OCI-LY7 (cell line): ENCODE data around the gene GIT2. TPM values are rescaled to one million over a fixed set of nuclear protein-coding genes. Genes with fewer than 3 reads are reported as not detected.

Source experiments
- BruUV-seq: library from RNA; stranded (reverse); fragments of 400-500 nt; replicated peaks from 2 replicates; lab custom pipeline; 2021; lab: Mats Ljungman, UMichigan
- CTCF ChIA-PET: fragments of 300-600 bp; sonication (Branson Sonifier 250); formaldehyde crosslinking; loops from one replicate; lab custom pipeline; 2022; ENCODE audit warnings: antibody characterized with exemption; ENCODE audit not compliant: unreplicated experiment; lab: Charles Lee
- POLR2A ChIA-PET: fragments of 300-600 bp; sonication (Branson Sonifier 250); formaldehyde crosslinking; loops from one replicate; lab custom pipeline; 2022; ENCODE audit warnings: antibody characterized with exemption; lab: Charles Lee
- DNase-seq: peaks from one replicate; pipeline ENCODE4 v3.0.0-alpha.2; 2015; ENCODE audit warnings: low spot score
- H2AFZ ChIP-seq: fragments of 200-600 bp; sonication (generic), shearing (Covaris generic); 2 replicates; pipeline ENCODE4 v1.6.1; 2014; ENCODE audit warnings: mild to moderate bottlenecking, antibody characterized with exemption, low read length, moderate library complexity
- H3K27ac ChIP-seq: fragments of 200-600 bp; sonication (generic); 2 replicates; pipeline ENCODE4 v1.5.1; 2014; ENCODE audit warnings: mixed run types, low read depth, mild to moderate bottlenecking, moderate library complexity, low read length, inconsistent platforms; ENCODE audit not compliant: poor library complexity, severe bottlenecking
- H3K36me3 ChIP-seq: fragments of 200-600 bp; sonication (generic); 2 replicates; pipeline ENCODE4 v1.6.1; 2014; ENCODE audit warnings: mild to moderate bottlenecking, antibody characterized with exemption, low read length, moderate library complexity, mixed read lengths; ENCODE audit not compliant: insufficient read depth
- H3K4me1 ChIP-seq: fragments of 200-600 bp; sonication (generic); 2 replicates; pipeline ENCODE4 v1.5.1; 2014; ENCODE audit warnings: mild to moderate bottlenecking, low read length; ENCODE audit not compliant: insufficient read depth, poor library complexity, severe bottlenecking
- H3K4me2 ChIP-seq: fragments of 200-600 bp; sonication (generic); 2 replicates; pipeline ENCODE4 v1.6.1; 2014; ENCODE audit warnings: mild to moderate bottlenecking, low read length
- H3K4me3 ChIP-seq: fragments of 200-600 bp; sonication (generic); 2 replicates; pipeline ENCODE4 v1.5.1; 2014; ENCODE audit warnings: mild to moderate bottlenecking, low read depth, low read length; ENCODE audit not compliant: poor library complexity, severe bottlenecking
- H3K79me2 ChIP-seq: fragments of 200-600 bp; sonication (generic); 2 replicates; pipeline ENCODE4 v1.6.1; 2016; ENCODE audit warnings: low read depth, mild to moderate bottlenecking, low read length, moderate library complexity, mixed read lengths; ENCODE audit not compliant: insufficient read depth
- H3K9me2 ChIP-seq: fragments of 200-600 bp; sonication (generic); 2 replicates; pipeline ENCODE4 v1.6.1; 2016; ENCODE audit warnings: mild to moderate bottlenecking, low read length, mixed read lengths; ENCODE audit not compliant: insufficient read depth
- H3K9me3 ChIP-seq: fragments of 200-600 bp; sonication (generic); 2 replicates; pipeline ENCODE4 v1.6.1; 2014; ENCODE audit warnings: mild to moderate bottlenecking, mixed run types, low read length, mixed read lengths
- H4K20me1 ChIP-seq: fragments of 200-600 bp; sonication (generic); 2 replicates; pipeline ENCODE4 v1.6.1; 2014; ENCODE audit warnings: mild to moderate bottlenecking, antibody characterized with exemption, low read length, moderate library complexity, mixed read lengths; ENCODE audit not compliant: insufficient read depth
- CTCF ChIP-seq: fragments of 200-600 bp; sonication (generic); conservative IDR thresholded peaks from 2 replicates; pipeline ENCODE4 v1.5.1; 2014; ENCODE audit warnings: mild to moderate bottlenecking, antibody characterized with exemption, low read length, moderate library complexity, mixed read lengths
- EZH2phosphoT487 ChIP-seq: fragments of 200-600 bp; sonication (generic); IDR thresholded peaks from 2 replicates; pipeline ENCODE4 v1.6.1; 2018; ENCODE audit warnings: low read depth, borderline replicate concordance, mild to moderate bottlenecking, mixed run types, antibody characterized with exemption, low read length, moderate library complexity, mixed read lengths
- intact Hi-C: fragments of 100-400 bp; cut with micrococcal nuclease; formaldehyde crosslinking; loops from one replicate; pipeline ENCODE4 v1.10.0; 2022; ENCODE audit not compliant: unreplicated experiment
- total RNA-seq, 2 experiments: library from RNA; depleted of rRNA in 1 of 2; stranded (reverse); fragments of >200 nt in 1 of 2; shearing (Covaris generic) in 1 of 2; gene quantifications; 2 replicates each; pipeline ENCODE4 v1.2.3, GENCODE V29; 2014 to 2022

Gene GIT2
- total RNA-seq, 2 experiments from 2014 or later, result 57.1 to 123 TPM

GRCh38 chr12:109951751-109952150 lies 44.4 kb downstream of the GIT2 start:
- TF ChIP-seq CTCF (no peak), EZH2phosphoT487 (no peak)
- ChIA-PET CTCF (no interaction called here), POLR2A (no interaction called here)
- H3K36me3 ChIP-seq, result peaks cover 95% of the 10 kb centered on the region
- H3K9me3 ChIP-seq, result no peaks in the 10 kb centered on the region
- intact Hi-C loops, result no loop called here
- H3K4me3 ChIP-seq, result no peak overlapping the region
- no peaks in the 10 kb centered on the region for H3K9me2 ChIP-seq
- H3K79me2 ChIP-seq, result no peaks in the 10 kb centered on the region
- no peak overlapping the region for H2AFZ ChIP-seq
- no peak for DNase-seq
- H4K20me1 ChIP-seq, result no peaks in the 10 kb centered on the region
- H3K4me2 ChIP-seq, result no peak overlapping the region
- H3K27ac ChIP-seq, result no peak overlapping the region
- no TSS peak for BruUV-seq
- peaks cover 4% of the 10 kb centered on the region for H3K4me1 ChIP-seq

GRCh38 chr12:109951136-109951535 lies 45.0 kb downstream of the GIT2 start:
- ChIA-PET POLR2A (no interaction called here), CTCF (no interaction called here)
- Histone ChIP-seq H3K36me3 (peaks cover 95% of the 10 kb centered on the region), H3K79me2 (no peaks in the 10 kb centered on the region), H3K4me1 (peaks cover 4% of the 10 kb centered on the region), H3K9me2 (no peaks in the 10 kb centered on the region), H3K4me2 (no peak overlapping the region), H3K9me3 (no peaks in the 10 kb centered on the region), H3K27ac (no peak overlapping the region), H2AFZ (no peak overlapping the region), H4K20me1 (no peaks in the 10 kb centered on the region), H3K4me3 (no peak overlapping the region)
- TF ChIP-seq EZH2phosphoT487 (no peak), CTCF (no peak)
- intact Hi-C loops, result no loop called here
- no peak for DNase-seq
- no TSS peak for BruUV-seq

- H3K27ac ChIP-seq, result no peak overlapping the region
- no TSS peak for BruUV-seq
- ChIA-PET POLR2A (no interaction called here), CTCF (no interaction called here)
- no peaks in the 10 kb centered on the region for H3K79me2 ChIP-seq
- no peaks in the 10 kb centered on the region for H3K9me2 ChIP-seq
- H3K4me3 ChIP-seq, result no peak overlapping the region
- peaks cover 4% of the 10 kb centered on the region for H3K4me1 ChIP-seq
- H2AFZ ChIP-seq, result no peak overlapping the region
- no peaks in the 10 kb centered on the region for H4K20me1 ChIP-seq
- no peak for DNase-seq
- intact Hi-C loops, result no loop called here
- TF ChIP-seq CTCF, result no peak
- TF ChIP-seq EZH2phosphoT487, result no peak
- H3K4me2 ChIP-seq, result no peak overlapping the region
- H3K36me3 ChIP-seq, result peaks cover 94% of the 10 kb centered on the region
- no peaks in the 10 kb centered on the region for H3K9me3 ChIP-seq
Measured at GRCh38 chr12:109950625-109951024, 45.5 kb downstream of the GIT2 start.
